ENCODE measurements around the gene OR51B4.
"Not testable (repeated sequence)": the region's sequence is repeated elsewhere in the genome, so short reads cannot be mapped to it uniquely, and the experiment has no call there.

OR51B4 gene

GRCh38 chr11:5269715-5270147 lies 32.0 kb downstream of the OR51B4 start, which contains the start of gene HBE1:
HBE1 (minus strand) TSS chr11:5269945; CDS start chr11:5269890, 55 bp downstream.
- DNase-seq: no peak

- no peak for DNase-seq
Measured at GRCh38 chr11:5267033-5267563, 34.6 kb downstream of the OR51B4 start.

- no peak for DNase-seq
Measured at GRCh38 chr11:5266609-5267008, 35.1 kb downstream of the OR51B4 start.

GRCh38 chr11:5265832-5266231 lies 35.9 kb downstream of the OR51B4 start:
- DNase-seq: no peak

GRCh38 chr11:5258543-5259262 lies 43.0 kb downstream of the OR51B4 start:
- DNase-seq: no peak

- no peak for DNase-seq
Measured at GRCh38 chr11:5257296-5257695, 44.5 kb downstream of the OR51B4 start.

GRCh38 chr11:5254646-5255413 lies 46.9 kb downstream of the OR51B4 start, which contains the start of gene HBG2:
HBG2 (minus strand) TSS chr11:5254781; CDS start chr11:5254728, 53 bp downstream.
- not testable (repeated sequence) for DNase-seq

GRCh38 chr11:5254023-5254422 lies 47.7 kb downstream of the OR51B4 start:
- not testable (repeated sequence) for DNase-seq

- DNase-seq: not testable (repeated sequence)
Measured at GRCh38 chr11:5253440-5253839, 48.3 kb downstream of the OR51B4 start.

- no peak for DNase-seq
Measured at GRCh38 chr11:5252919-5253265, 48.9 kb downstream of the OR51B4 start.

- DNase-seq: no peak
Measured at GRCh38 chr11:5252192-5252918, 49.4 kb downstream of the OR51B4 start.

GRCh38 chr11:5251746-5252145 lies 50.0 kb downstream of the OR51B4 start:
- DNase-seq: no peak
